WTC11 (cell line): ENCODE measurements around the gene KIF13A. TPM values are rescaled to one million over a fixed set of nuclear protein-coding genes. Genes with fewer than 3 reads are reported as not detected.

Experiments
- ATAC-seq: fragments of 200-7000 bp; cut with Tn5 transposase; 2 replicates; pipeline ENCODE4 v1.10.0; 2021; ENCODE audit warnings: mild to moderate bottlenecking, moderate library complexity
- CTCF ChIA-PET: fragments of 300-600 bp; sonication (Branson Sonifier 250); formaldehyde crosslinking; loops from one replicate; lab custom pipeline; 2021; ENCODE audit warnings: antibody characterized with exemption; lab: Charles Lee
- POLR2A ChIA-PET: fragments of 350-600 bp; sonication (Branson Sonifier 250); formaldehyde crosslinking; loops from one replicate; lab custom pipeline; 2021; ENCODE audit warnings: antibody characterized with exemption; lab: Charles Lee
- DNase-seq: peaks from one replicate; pipeline ENCODE4 v3.0.0; 2021; ENCODE audit warnings: low spot score
- H3K27ac Mint-ChIP-seq: 2 replicates; pipeline ENCODE4 v1.8.0; 2021; ENCODE audit warnings: mixed read lengths
- H3K27me3 Mint-ChIP-seq: 2 replicates; pipeline ENCODE4 v1.8.0; 2021; ENCODE audit warnings: low read depth, mild to moderate bottlenecking, moderate library complexity, mixed read lengths
- H3K36me3 Mint-ChIP-seq: 2 replicates; pipeline ENCODE4 v1.8.0; 2021; ENCODE audit warnings: mixed read lengths
- H3K4me1 Mint-ChIP-seq: 2 replicates; pipeline ENCODE4 v1.8.0; 2022; ENCODE audit warnings: mixed read lengths
- H3K4me3 Mint-ChIP-seq: 2 replicates; pipeline ENCODE4 v1.8.0; 2021; ENCODE audit warnings: mild to moderate bottlenecking, moderate library complexity, mixed read lengths
- H3K9me3 Mint-ChIP-seq: 2 replicates; pipeline ENCODE4 v1.8.0; 2021; ENCODE audit warnings: mixed read lengths
- ATF6 ChIP-seq: sonication (generic); formaldehyde crosslinking; IDR thresholded peaks from 2 replicates; pipeline ENCODE4 v1.8.1; 2023; ENCODE audit warnings: mild to moderate bottlenecking, missing genetic modification reagents
- CREB1 ChIP-seq: sonication (generic); formaldehyde crosslinking; IDR thresholded peaks from 2 replicates; pipeline ENCODE4 v1.8.0; 2023; ENCODE audit warnings: mild to moderate bottlenecking, missing genetic modification reagents
- FOXP1 ChIP-seq: sonication (generic); formaldehyde crosslinking; IDR thresholded peaks from 2 replicates; pipeline ENCODE4 v1.8.0; 2022; ENCODE audit warnings: missing genetic modification reagents, mild to moderate bottlenecking, moderate library complexity, borderline replicate concordance
- GRHL2 ChIP-seq: fragments of 250-450 bp; sonication (Bioruptor Pico); IDR thresholded peaks from 2 replicates; pipeline ENCODE4 v1.8.0; 2022; ENCODE audit warnings: mild to moderate bottlenecking, moderate library complexity; ENCODE audit not compliant: insufficient replicate concordance, severe bottlenecking
- MAX ChIP-seq: sonication (generic); formaldehyde crosslinking; IDR thresholded peaks from 2 replicates; pipeline ENCODE4 v1.8.0; 2022; ENCODE audit warnings: mild to moderate bottlenecking, missing genetic modification reagents
- NFE2L1 ChIP-seq: sonication (generic); formaldehyde crosslinking; IDR thresholded peaks from 2 replicates; pipeline ENCODE4 v1.8.1; 2023; ENCODE audit warnings: missing genetic modification reagents
- NFYB ChIP-seq: sonication (generic); formaldehyde crosslinking; conservative IDR thresholded peaks from 2 replicates; pipeline ENCODE4 v1.8.0; 2022; ENCODE audit warnings: low read depth, missing genetic modification reagents
- RELA ChIP-seq: sonication (generic); formaldehyde crosslinking; IDR thresholded peaks from 2 replicates; pipeline ENCODE4 v1.8.1; 2022; ENCODE audit warnings: missing genetic modification reagents, mild to moderate bottlenecking, borderline replicate concordance
- SP1 ChIP-seq: sonication (generic); formaldehyde crosslinking; conservative IDR thresholded peaks from 2 replicates; pipeline ENCODE4 v1.8.1; 2022; ENCODE audit warnings: missing genetic modification reagents
- TEAD1 ChIP-seq: sonication (generic); formaldehyde crosslinking; IDR thresholded peaks from 2 replicates; pipeline ENCODE4 v1.8.0; 2022; ENCODE audit warnings: mild to moderate bottlenecking, missing genetic modification reagents
- ZMAT4 ChIP-seq: fragments of 250-450 bp; sonication (Bioruptor Pico); IDR thresholded peaks from 2 replicates; pipeline ENCODE4 v1.9.0; 2021; ENCODE audit warnings: mild to moderate bottlenecking
- ZNF121 ChIP-seq: sonication (generic); formaldehyde crosslinking; IDR thresholded peaks from 2 replicates; pipeline ENCODE4 v1.8.0; 2023; ENCODE audit warnings: missing genetic modification reagents
- ZNF138 ChIP-seq: sonication (generic); formaldehyde crosslinking; conservative IDR thresholded peaks from 2 replicates; pipeline ENCODE4 v1.8.1; 2022; ENCODE audit warnings: mild to moderate bottlenecking, moderate library complexity, missing genetic modification reagents
- total RNA-seq: library from RNA; stranded (reverse); gene quantifications from 3 replicates; pipeline ENCODE4 v1.2.3, GENCODE V29; 2021
- TF ChIP-seq, protein P1 (sequence below): sonication (generic); formaldehyde crosslinking; IDR thresholded peaks from 2 replicates; pipeline ENCODE4 v1.8.1; 2022; ENCODE audit warnings: mild to moderate bottlenecking, missing genetic modification reagents, moderate library complexity, borderline replicate concordance
- TF ChIP-seq, protein P2 (sequence below): sonication (generic); formaldehyde crosslinking; IDR thresholded peaks from 2 replicates; pipeline ENCODE4 v1.8.0; 2022; ENCODE audit warnings: mild to moderate bottlenecking, missing genetic modification reagents
- TF ChIP-seq, protein P3 (sequence below): fragments of 250-450 bp; sonication (Bioruptor Pico); IDR thresholded peaks from 2 replicates; pipeline ENCODE4 v1.9.0; 2021; ENCODE audit warnings: mild to moderate bottlenecking, borderline replicate concordance
- TF ChIP-seq, protein P4 (sequence below): sonication (generic); formaldehyde crosslinking; conservative IDR thresholded peaks from 2 replicates; pipeline ENCODE4 v1.8.1; 2023; ENCODE audit warnings: mild to moderate bottlenecking, low read depth, missing genetic modification reagents, moderate library complexity

The KIF13A gene
- total RNA-seq, 1 experiment from 2014 or later: 32.7 TPM

- ChIA-PET CTCF (interaction anchor here (0.6 kb wide), 2 partner anchors 27 to 279 kb away, joined by 3 read pairs; no protein-coding TSS in a partner anchor), POLR2A (interaction anchor here (1.2 kb wide), 1 partner anchor 11 kb away, joined by 3 read pairs; no protein-coding TSS in a partner anchor)
- no peak for DNase-seq
- TF ChIP-seq TEAD1 (CRISPR knock-in tag): no peak
- TF ChIP-seq MAX (CRISPR knock-in tag): no peak
- TF ChIP-seq SP1 (CRISPR knock-in tag): no peak
- TF ChIP-seq ZMAT4: no peak
- peak; percentile 7; the same call in 1 of the 2 replicates for TF ChIP-seq ZNF121 (CRISPR knock-in tag)
- Mint-ChIP-seq H3K4me3 (no peak overlapping the region), H3K36me3 (peaks cover 5% of the 10 kb centered on the region), H3K27me3 (no peaks in the 10 kb centered on the region), H3K9me3 (no peaks in the 10 kb centered on the region), H3K27ac (no peak overlapping the region), H3K4me1 (peaks cover 18% of the 10 kb centered on the region)
- ATAC-seq: no peak
Measured at GRCh38 chr6:17842014-17842776, 145.2 kb downstream of the KIF13A start.

DNA sequence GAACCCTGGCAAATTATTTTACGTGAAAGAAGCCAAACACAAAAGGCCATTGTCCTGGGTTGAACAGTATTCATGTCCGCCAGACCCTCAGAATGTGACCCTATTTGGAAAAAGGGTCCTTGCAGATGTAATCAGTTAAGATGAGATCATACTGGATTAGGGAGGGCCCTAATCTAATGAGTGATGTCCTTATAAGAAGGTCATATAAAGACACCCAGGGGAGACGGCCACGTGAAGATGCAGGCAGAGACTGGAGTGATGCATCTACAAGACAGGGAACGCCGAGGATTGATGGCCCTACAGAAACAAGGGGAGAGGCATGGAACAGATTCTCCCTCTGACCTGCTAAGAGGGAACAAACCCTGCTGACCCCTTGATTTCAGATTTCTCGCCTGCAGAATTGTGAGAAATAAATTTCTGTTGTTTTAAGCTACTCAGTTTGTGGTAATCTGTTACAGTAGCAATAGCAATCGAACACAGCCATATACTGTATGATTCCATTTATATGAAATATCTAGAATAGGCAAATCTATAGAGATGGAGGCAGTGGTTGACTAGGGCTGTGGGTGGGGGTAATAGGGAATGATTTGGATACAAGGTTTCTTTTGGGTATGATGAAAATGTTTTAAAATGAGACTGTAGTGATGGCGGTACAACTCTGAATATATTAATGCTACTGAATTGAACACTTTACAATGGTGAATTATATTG lies 147.8 kb downstream of the KIF13A start:
- ATAC-seq: no peak

More for the DNA sequence above, 147.8 kb downstream of the KIF13A start:
- Mint-ChIP-seq H3K9me3 (no peaks in the 10 kb centered on the region), H3K36me3 (peaks cover 12% of the 10 kb centered on the region), H3K4me1 (peaks cover 22% of the 10 kb centered on the region), H3K27ac (0 out of 2 replicates have a peak overlapping the region, but pooled peaks have one; percentile 25), H3K27me3 (no peaks in the 10 kb centered on the region), H3K4me3 (no peak overlapping the region)
- ChIA-PET CTCF (no interaction called here), POLR2A (no interaction called here)
- TF ChIP-seq, protein P1, sequence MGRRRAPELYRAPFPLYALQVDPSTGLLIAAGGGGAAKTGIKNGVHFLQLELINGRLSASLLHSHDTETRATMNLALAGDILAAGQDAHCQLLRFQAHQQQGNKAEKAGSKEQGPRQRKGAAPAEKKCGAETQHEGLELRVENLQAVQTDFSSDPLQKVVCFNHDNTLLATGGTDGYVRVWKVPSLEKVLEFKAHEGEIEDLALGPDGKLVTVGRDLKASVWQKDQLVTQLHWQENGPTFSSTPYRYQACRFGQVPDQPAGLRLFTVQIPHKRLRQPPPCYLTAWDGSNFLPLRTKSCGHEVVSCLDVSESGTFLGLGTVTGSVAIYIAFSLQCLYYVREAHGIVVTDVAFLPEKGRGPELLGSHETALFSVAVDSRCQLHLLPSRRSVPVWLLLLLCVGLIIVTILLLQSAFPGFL (CRISPR knock-in tag): no peak
- TF ChIP-seq FOXP1 (CRISPR knock-in tag) (no peak), NFE2L1 (no peak), CREB1 (CRISPR knock-in tag) (no peak), NFYB (no peak), ZMAT4 (no peak), ZNF138 (no peak), ATF6 (CRISPR knock-in tag) (no peak), RELA (no peak), GRHL2 (CRISPR knock-in tag) (no peak)
- TF ChIP-seq, protein P2, sequence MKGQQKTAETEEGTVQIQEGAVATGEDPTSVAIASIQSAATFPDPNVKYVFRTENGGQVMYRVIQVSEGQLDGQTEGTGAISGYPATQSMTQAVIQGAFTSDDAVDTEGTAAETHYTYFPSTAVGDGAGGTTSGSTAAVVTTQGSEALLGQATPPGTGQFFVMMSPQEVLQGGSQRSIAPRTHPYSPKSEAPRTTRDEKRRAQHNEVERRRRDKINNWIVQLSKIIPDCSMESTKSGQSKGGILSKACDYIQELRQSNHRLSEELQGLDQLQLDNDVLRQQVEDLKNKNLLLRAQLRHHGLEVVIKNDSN (CRISPR knock-in tag): no peak
- TF ChIP-seq, protein P3, sequence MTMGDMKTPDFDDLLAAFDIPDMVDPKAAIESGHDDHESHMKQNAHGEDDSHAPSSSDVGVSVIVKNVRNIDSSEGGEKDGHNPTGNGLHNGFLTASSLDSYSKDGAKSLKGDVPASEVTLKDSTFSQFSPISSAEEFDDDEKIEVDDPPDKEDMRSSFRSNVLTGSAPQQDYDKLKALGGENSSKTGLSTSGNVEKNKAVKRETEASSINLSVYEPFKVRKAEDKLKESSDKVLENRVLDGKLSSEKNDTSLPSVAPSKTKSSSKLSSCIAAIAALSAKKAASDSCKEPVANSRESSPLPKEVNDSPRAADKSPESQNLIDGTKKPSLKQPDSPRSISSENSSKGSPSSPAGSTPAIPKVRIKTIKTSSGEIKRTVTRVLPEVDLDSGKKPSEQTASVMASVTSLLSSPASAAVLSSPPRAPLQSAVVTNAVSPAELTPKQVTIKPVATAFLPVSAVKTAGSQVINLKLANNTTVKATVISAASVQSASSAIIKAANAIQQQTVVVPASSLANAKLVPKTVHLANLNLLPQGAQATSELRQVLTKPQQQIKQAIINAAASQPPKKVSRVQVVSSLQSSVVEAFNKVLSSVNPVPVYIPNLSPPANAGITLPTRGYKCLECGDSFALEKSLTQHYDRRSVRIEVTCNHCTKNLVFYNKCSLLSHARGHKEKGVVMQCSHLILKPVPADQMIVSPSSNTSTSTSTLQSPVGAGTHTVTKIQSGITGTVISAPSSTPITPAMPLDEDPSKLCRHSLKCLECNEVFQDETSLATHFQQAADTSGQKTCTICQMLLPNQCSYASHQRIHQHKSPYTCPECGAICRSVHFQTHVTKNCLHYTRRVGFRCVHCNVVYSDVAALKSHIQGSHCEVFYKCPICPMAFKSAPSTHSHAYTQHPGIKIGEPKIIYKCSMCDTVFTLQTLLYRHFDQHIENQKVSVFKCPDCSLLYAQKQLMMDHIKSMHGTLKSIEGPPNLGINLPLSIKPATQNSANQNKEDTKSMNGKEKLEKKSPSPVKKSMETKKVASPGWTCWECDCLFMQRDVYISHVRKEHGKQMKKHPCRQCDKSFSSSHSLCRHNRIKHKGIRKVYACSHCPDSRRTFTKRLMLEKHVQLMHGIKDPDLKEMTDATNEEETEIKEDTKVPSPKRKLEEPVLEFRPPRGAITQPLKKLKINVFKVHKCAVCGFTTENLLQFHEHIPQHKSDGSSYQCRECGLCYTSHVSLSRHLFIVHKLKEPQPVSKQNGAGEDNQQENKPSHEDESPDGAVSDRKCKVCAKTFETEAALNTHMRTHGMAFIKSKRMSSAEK: no peak
- TF ChIP-seq, protein P4, sequence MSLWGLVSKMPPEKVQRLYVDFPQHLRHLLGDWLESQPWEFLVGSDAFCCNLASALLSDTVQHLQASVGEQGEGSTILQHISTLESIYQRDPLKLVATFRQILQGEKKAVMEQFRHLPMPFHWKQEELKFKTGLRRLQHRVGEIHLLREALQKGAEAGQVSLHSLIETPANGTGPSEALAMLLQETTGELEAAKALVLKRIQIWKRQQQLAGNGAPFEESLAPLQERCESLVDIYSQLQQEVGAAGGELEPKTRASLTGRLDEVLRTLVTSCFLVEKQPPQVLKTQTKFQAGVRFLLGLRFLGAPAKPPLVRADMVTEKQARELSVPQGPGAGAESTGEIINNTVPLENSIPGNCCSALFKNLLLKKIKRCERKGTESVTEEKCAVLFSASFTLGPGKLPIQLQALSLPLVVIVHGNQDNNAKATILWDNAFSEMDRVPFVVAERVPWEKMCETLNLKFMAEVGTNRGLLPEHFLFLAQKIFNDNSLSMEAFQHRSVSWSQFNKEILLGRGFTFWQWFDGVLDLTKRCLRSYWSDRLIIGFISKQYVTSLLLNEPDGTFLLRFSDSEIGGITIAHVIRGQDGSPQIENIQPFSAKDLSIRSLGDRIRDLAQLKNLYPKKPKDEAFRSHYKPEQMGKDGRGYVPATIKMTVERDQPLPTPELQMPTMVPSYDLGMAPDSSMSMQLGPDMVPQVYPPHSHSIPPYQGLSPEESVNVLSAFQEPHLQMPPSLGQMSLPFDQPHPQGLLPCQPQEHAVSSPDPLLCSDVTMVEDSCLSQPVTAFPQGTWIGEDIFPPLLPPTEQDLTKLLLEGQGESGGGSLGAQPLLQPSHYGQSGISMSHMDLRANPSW (CRISPR knock-in tag): no peak
- DNase-seq: no peak
